Measurements from ENCODE around the gene FAM210B. TPM values are rescaled to one million over a fixed set of nuclear protein-coding genes. Genes with fewer than 3 reads are reported as not detected.

Gene FAM210B
- total and polyA plus RNA-seq, 7 donors = 21.0 to 68.5 (median 42.8) TPM

GRCh38 chr20:56378386-56378785 lies 19.6 kb downstream of the FAM210B start:
- Histone ChIP-seq H3K4me3 (no peak overlapping the region), H3K27me3 (ENCODE audit: insufficient read depth in 3 of 3, low read length in 2 of 3) (no peaks in the 10 kb centered on the region), H3K9me3 (no peaks in the 10 kb centered on the region), H3K4me1 (no peaks in the 10 kb centered on the region), H3K27ac (no peak overlapping the region), H3K36me3 (ENCODE audit: insufficient read depth in 1 of 2, low read depth in 1 of 2) (peaks cover 0 to under 1% of the 10 kb centered on the region in 2 donors)
- intact Hi-C loops (cut with DNase I) = no loop called here
- 93 to 97% (median 95%) methylated on average over 3 of the region's 3 CpGs for whole genome bisulfite sequencing, 3 donors
- no peak for ATAC-seq
- DNase-seq = no peak
- TF ChIP-seq, protein P1, sequence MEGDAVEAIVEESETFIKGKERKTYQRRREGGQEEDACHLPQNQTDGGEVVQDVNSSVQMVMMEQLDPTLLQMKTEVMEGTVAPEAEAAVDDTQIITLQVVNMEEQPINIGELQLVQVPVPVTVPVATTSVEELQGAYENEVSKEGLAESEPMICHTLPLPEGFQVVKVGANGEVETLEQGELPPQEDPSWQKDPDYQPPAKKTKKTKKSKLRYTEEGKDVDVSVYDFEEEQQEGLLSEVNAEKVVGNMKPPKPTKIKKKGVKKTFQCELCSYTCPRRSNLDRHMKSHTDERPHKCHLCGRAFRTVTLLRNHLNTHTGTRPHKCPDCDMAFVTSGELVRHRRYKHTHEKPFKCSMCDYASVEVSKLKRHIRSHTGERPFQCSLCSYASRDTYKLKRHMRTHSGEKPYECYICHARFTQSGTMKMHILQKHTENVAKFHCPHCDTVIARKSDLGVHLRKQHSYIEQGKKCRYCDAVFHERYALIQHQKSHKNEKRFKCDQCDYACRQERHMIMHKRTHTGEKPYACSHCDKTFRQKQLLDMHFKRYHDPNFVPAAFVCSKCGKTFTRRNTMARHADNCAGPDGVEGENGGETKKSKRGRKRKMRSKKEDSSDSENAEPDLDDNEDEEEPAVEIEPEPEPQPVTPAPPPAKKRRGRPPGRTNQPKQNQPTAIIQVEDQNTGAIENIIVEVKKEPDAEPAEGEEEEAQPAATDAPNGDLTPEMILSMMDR (IDR thresholded peaks at IDR 0.05) = no peak

- ATAC-seq (no peak), DNase-seq (no peak)
- peaks cover 0 to 17% of the 10 kb centered on the region in 2 donors for H3K36me3 ChIP-seq (ENCODE audit: insufficient read depth in 1 of 2, low read depth in 1 of 2)
- H3K4me1 ChIP-seq = no peaks in the 10 kb centered on the region
- no peaks in the 10 kb centered on the region for H3K27me3 ChIP-seq (ENCODE audit: insufficient read depth in 3 of 3, low read length in 2 of 3)
- intact Hi-C loops (cut with DNase I) = no loop called here
- H3K9me3 ChIP-seq = no peaks in the 10 kb centered on the region
- no peak overlapping the region for H3K27ac ChIP-seq
- TF ChIP-seq, protein P1 (IDR thresholded peaks at IDR 0.05) = no peak
- no peak overlapping the region for H3K4me3 ChIP-seq
- WGBS, 3 donors = 41 to 63% (median 63%) methylated on average over 1 of the region's 1 CpG
Measured at GRCh38 chr20:56380375-56380774, 21.6 kb downstream of the FAM210B start.

DNA sequence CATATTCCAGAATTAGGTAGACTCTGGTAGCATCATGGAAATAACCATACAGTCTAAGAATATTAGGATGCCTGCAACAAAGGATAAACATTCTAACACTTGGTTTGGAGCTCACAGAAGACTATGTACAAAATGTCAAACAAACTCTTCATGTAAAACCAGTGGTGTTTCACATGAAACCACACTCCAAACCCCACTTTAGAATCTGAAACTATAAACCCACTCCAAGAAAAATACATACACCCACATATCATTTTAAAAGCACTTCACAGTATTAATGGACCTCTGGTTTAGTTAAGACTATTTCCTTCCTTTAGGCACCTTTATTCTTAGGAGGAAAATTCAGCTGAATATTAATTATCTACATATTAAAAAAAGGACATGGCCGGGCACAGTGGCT lies 22.7 kb downstream of the FAM210B start:
- Histone ChIP-seq H3K36me3 (ENCODE audit: insufficient read depth in 1 of 2, low read depth in 1 of 2) (peaks cover 0 to 22% of the 10 kb centered on the region in 2 donors), H3K4me1 (no peaks in the 10 kb centered on the region)
- intact Hi-C loops (cut with DNase I) = no loop called here

DNA sequence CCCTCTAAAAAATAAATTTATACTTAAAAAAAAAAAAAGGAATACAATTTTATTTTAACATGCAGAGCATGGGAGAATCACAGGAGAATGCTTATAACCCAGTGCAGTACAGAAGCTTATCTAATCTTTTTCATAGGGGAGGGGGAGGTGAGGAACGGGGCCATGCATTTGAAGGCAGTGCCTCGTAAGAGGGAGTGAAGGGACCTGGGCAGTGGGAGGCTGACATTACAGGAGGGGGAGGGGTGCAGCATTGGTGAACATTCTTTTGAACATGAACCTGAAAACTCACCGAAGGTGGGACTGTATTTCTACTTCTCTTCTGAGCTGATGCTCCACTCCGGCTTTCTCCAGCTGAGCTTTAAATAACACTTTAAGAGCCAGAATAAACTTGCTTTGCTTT lies 23.9 kb downstream of the FAM210B start:
- no peak for DNase-seq
- TF ChIP-seq, protein P1 (IDR thresholded peaks at IDR 0.05) = no peak
- no peak for ATAC-seq
- H3K27me3 ChIP-seq (ENCODE audit: insufficient read depth in 3 of 3, low read length in 2 of 3) = no peaks in the 10 kb centered on the region
- no peak overlapping the region for H3K27ac ChIP-seq
- 77 to 84% (median 81%) methylated on average over 4 of the region's 4 CpGs for WGBS, 3 donors
- no peaks in the 10 kb centered on the region for H3K4me1 ChIP-seq
- no peak overlapping the region for H3K4me3 ChIP-seq
- peaks cover 0 to 22% of the 10 kb centered on the region in 2 donors for H3K36me3 ChIP-seq (ENCODE audit: insufficient read depth in 1 of 2, low read depth in 1 of 2)
- intact Hi-C loops (cut with DNase I) = no loop called here
- no peaks in the 10 kb centered on the region for H3K9me3 ChIP-seq

More for the DNA sequence above, 22.7 kb downstream of the FAM210B start:
- DNase-seq (no peak), ATAC-seq (no peak)
- Histone ChIP-seq H3K9me3 (no peaks in the 10 kb centered on the region), H3K27ac (no peak overlapping the region), H3K27me3 (ENCODE audit: insufficient read depth in 3 of 3, low read length in 2 of 3) (no peaks in the 10 kb centered on the region), H3K4me3 (no peak overlapping the region)
- WGBS, 3 donors = 80 to 93% (median 89%) methylated on average over 1 of the region's 1 CpG
- TF ChIP-seq, protein P1 (IDR thresholded peaks at IDR 0.05) = no peak

- H3K4me3 ChIP-seq = no peak overlapping the region
- H3K4me1 ChIP-seq = no peaks in the 10 kb centered on the region
- no peaks in the 10 kb centered on the region for H3K27me3 ChIP-seq (ENCODE audit: insufficient read depth in 3 of 3, low read length in 2 of 3)
- no peaks in the 10 kb centered on the region for H3K9me3 ChIP-seq
- H3K27ac ChIP-seq = no peak overlapping the region
- TF ChIP-seq, protein P1 (IDR thresholded peaks at IDR 0.05) = no peak
- no peak for ATAC-seq
- WGBS, 3 donors = 87 to 90% (median 89%) methylated on average over 8 of the region's 8 CpGs
- peaks cover 0 to 22% of the 10 kb centered on the region in 2 donors for H3K36me3 ChIP-seq (ENCODE audit: insufficient read depth in 1 of 2, low read depth in 1 of 2)
- intact Hi-C loops (cut with DNase I) = no loop called here
- DNase-seq = no peak
Measured at GRCh38 chr20:56383334-56383733, 24.6 kb downstream of the FAM210B start.

All from psoas muscle (tissue), 8 donors.